Naive thymus-derived CD4-positive, alpha-beta T cell (primary cell): ENCODE data around the gene FAM72B. TPM values are rescaled to one million over a fixed set of nuclear protein-coding genes. Genes with fewer than 3 reads are reported as not detected.
"Not testable (repeated sequence)": the region's sequence is repeated elsewhere in the genome, so short reads cannot be mapped to it uniquely, and the experiment has no call there.

Experiments used
- ATAC-seq: fragments of 150-1000 bp; cut with Tn5 transposase; 2 replicates; pipeline ENCODE4 v1.10.0; 2021; ENCODE audit warnings: mild to moderate bottlenecking, moderate library complexity
- CTCF ChIA-PET: fragments of 350-600 bp; sonication (Branson Sonifier 250); formaldehyde crosslinking; loops from one replicate; lab custom pipeline; 2021; ENCODE audit warnings: antibody characterized with exemption; lab: Charles Lee
- POLR2A ChIA-PET: fragments of 350-600 bp; sonication (Branson Sonifier 250); formaldehyde crosslinking; loops from one replicate; lab custom pipeline; 2021; ENCODE audit warnings: antibody characterized with exemption, inconsistent platforms; lab: Charles Lee
- DNase-seq, 9 donors: peaks; one replicate each; pipeline versions ENCODE4 v3.0.0 to v3.0.0-alpha.2; 2020 to 2022; ENCODE audit warnings: mixed read lengths in 1 of 9
- H3K27ac ChIP-seq: one replicate; pipeline ENCODE4 v1.7.0; 2013; ENCODE audit warnings: mild to moderate bottlenecking, low read depth, low read length, moderate library complexity
- H3K27me3 ChIP-seq, 2 donors: one replicate each; pipeline ENCODE4 v1.7.0; 2013; ENCODE audit warnings: low read length in 2 of 2, mild to moderate bottlenecking in 2 of 2, moderate library complexity in 2 of 2; ENCODE audit not compliant: control insufficient read depth in 2 of 2, insufficient read depth in 2 of 2
- H3K36me3 ChIP-seq, 3 experiments: 1 replicate in 2 of 3; 2 replicates in 1 of 3; pipeline ENCODE4 v1.7.0; 2013; ENCODE audit warnings: low read length in 3 of 3, mild to moderate bottlenecking in 3 of 3, moderate library complexity in 1 of 3; ENCODE audit not compliant: insufficient read depth in 3 of 3, control insufficient read depth in 2 of 3
- H3K4me1 ChIP-seq, 2 donors: one replicate each; pipeline ENCODE4 v1.7.0; 2013; ENCODE audit warnings: low read length in 2 of 2, mild to moderate bottlenecking in 2 of 2, moderate library complexity in 1 of 2; ENCODE audit not compliant: control insufficient read depth in 2 of 2, insufficient read depth in 2 of 2
- H3K4me3 ChIP-seq: 2 replicates; pipeline ENCODE4 v1.7.0; 2013; ENCODE audit warnings: mild to moderate bottlenecking, low read length
- H3K9me3 ChIP-seq, 3 experiments: 1 replicate in 2 of 3; 2 replicates in 1 of 3; pipeline ENCODE4 v1.7.0; 2013; ENCODE audit warnings: low read length in 3 of 3; ENCODE audit not compliant: control insufficient read depth in 2 of 3
- H3K27ac Mint-ChIP-seq, 9 donors: one replicate each; pipeline ENCODE4 v1.8.0; 2020 to 2022; ENCODE audit warnings: mixed read lengths in 9 of 9, mild to moderate bottlenecking in 8 of 9, moderate library complexity in 5 of 9, inconsistent platforms in 2 of 9
- H3K27me3 Mint-ChIP-seq, 5 donors: one replicate each; pipeline ENCODE4 v1.8.0; 2021 to 2022; ENCODE audit warnings: mixed read lengths in 5 of 5, mild to moderate bottlenecking in 1 of 5
- H3K36me3 Mint-ChIP-seq, 5 donors: one replicate each; pipeline ENCODE4 v1.8.0; 2020 to 2022; ENCODE audit warnings: mixed read lengths in 5 of 5, mild to moderate bottlenecking in 3 of 5, inconsistent platforms in 1 of 5
- H3K4me1 Mint-ChIP-seq, 7 donors: one replicate each; pipeline ENCODE4 v1.8.0; 2020 to 2022; ENCODE audit warnings: mixed read lengths in 7 of 7, mild to moderate bottlenecking in 3 of 7, inconsistent platforms in 1 of 7
- H3K4me3 Mint-ChIP-seq, 10 donors: one replicate each; pipeline ENCODE4 v1.8.0; 2020 to 2022; ENCODE audit warnings: mild to moderate bottlenecking in 10 of 10, mixed read lengths in 10 of 10, moderate library complexity in 6 of 10, inconsistent platforms in 2 of 10
- H3K9me3 Mint-ChIP-seq, 11 donors: one replicate each; pipeline ENCODE4 v1.8.0; 2020 to 2022; ENCODE audit warnings: mixed read lengths in 11 of 11, mild to moderate bottlenecking in 4 of 11, inconsistent platforms in 1 of 11, moderate library complexity in 1 of 11
- intact Hi-C, 2 donors: fragments of 100-400 bp; cut with micrococcal nuclease; formaldehyde crosslinking; loops; one replicate each; pipeline ENCODE4 v1.15.1; 2023
- polyA plus RNA-seq, 2 donors: library from polyadenylated mRNA; unstranded; fragments of 300-500 nt; fragmentation: Illumina TruSeq; gene quantifications; one replicate each; pipeline ENCODE4 v1.2.3, GENCODE V29; 2021
- total RNA-seq, 6 experiments: library from RNA in 5 of 6; stranded (reverse) in 5 of 6; gene quantifications; 1 replicate in 5 of 6; 2 replicates in 1 of 6; pipeline ENCODE4 v1.2.3 and lab custom pipeline; 2021 to 2026

Gene FAM72B
- total and polyA plus RNA-seq, 7 experiments from 2014 or later: 0.27 to 14.2 (median 0.53) TPM; not detected in 1

DNA sequence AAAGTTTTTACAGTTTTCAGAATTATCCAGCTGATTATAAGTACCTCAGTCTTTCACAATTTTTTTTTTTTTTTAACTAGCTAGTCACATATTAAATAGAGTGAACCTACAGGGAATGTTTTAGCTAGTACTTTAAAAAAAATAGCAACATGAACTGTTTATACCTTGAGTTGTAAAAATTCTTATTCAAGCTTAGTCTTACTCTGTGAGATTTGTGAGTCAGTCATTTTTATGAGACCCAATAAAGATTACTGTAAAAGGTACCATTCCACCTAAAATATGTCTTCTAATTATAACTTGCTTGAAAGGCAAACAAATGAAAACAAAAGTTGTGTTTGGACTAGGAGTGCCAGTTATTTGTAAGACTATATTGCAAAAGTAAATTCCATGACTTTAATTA, 5.9 kb downstream of the FAM72B start:
- H3K27ac Mint-ChIP-seq, H3K36me3 ChIP-seq, H3K9me3 Mint-ChIP-seq, H3K4me1 Mint-ChIP-seq, H3K27me3 Mint-ChIP-seq, CTCF ChIA-PET, H3K4me3 Mint-ChIP-seq, H3K27me3 ChIP-seq, H3K4me3 ChIP-seq, H3K9me3 ChIP-seq, intact Hi-C loops, ATAC-seq, H3K36me3 Mint-ChIP-seq, H3K27ac ChIP-seq, POLR2A ChIA-PET, H3K4me1 ChIP-seq, DNase-seq: not testable (repeated sequence)

- H3K9me3 ChIP-seq, H3K36me3 Mint-ChIP-seq, H3K4me3 ChIP-seq, intact Hi-C loops, H3K9me3 Mint-ChIP-seq, H3K27ac ChIP-seq, H3K4me1 ChIP-seq, H3K27me3 Mint-ChIP-seq, H3K36me3 ChIP-seq, H3K4me3 Mint-ChIP-seq, POLR2A ChIA-PET, CTCF ChIA-PET, ATAC-seq, DNase-seq, H3K27ac Mint-ChIP-seq, H3K4me1 Mint-ChIP-seq, H3K27me3 ChIP-seq: not testable (repeated sequence)
Observed at GRCh38 chr1:121176649-121177048, 7.5 kb downstream of the FAM72B start.

- POLR2A ChIA-PET, H3K27ac Mint-ChIP-seq, intact Hi-C loops: not testable (repeated sequence)
Observed at GRCh38 chr1:121168152-121168668, 15.9 kb downstream of the FAM72B start.

GRCh38 chr1:121167225-121167738, 16.9 kb downstream of the FAM72B start:
- H3K27me3 Mint-ChIP-seq, H3K9me3 Mint-ChIP-seq, H3K27ac Mint-ChIP-seq, CTCF ChIA-PET, H3K36me3 ChIP-seq, H3K4me3 ChIP-seq, H3K4me3 Mint-ChIP-seq, POLR2A ChIA-PET, H3K9me3 ChIP-seq, H3K4me1 Mint-ChIP-seq, ATAC-seq, intact Hi-C loops, H3K27me3 ChIP-seq, H3K4me1 ChIP-seq, H3K27ac ChIP-seq, DNase-seq, H3K36me3 Mint-ChIP-seq: not testable (repeated sequence)

More at GRCh38 chr1:121168152-121168668, 15.9 kb downstream of the FAM72B start:
- H3K4me1 ChIP-seq, H3K36me3 Mint-ChIP-seq, H3K9me3 ChIP-seq, H3K27ac ChIP-seq, H3K4me3 Mint-ChIP-seq, H3K4me3 ChIP-seq, CTCF ChIA-PET, DNase-seq, H3K4me1 Mint-ChIP-seq, H3K9me3 Mint-ChIP-seq, H3K27me3 Mint-ChIP-seq, H3K36me3 ChIP-seq, H3K27me3 ChIP-seq, ATAC-seq: not testable (repeated sequence)

DNA sequence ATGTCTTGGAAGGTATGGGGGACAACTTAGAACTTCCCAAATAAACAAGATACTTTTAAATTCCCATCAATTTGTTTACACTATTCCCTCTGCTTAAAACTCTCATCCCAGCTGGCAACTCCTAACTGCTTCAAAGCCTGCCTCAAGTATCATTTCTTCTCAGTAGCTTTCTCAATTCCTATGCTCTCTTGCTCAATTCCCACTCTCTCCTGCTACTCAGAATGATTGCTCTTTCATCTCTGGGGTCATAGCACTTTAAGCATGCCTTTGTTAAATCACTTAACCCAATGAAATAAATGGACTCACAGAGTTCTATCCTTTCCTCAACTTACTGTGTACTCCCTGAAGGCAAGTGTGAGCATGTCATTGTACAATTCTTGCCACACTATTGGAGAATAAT, 18.8 kb downstream of the FAM72B start:
- ATAC-seq, H3K27me3 Mint-ChIP-seq, POLR2A ChIA-PET, H3K27me3 ChIP-seq, H3K36me3 ChIP-seq, H3K4me3 ChIP-seq, H3K36me3 Mint-ChIP-seq, CTCF ChIA-PET, H3K4me1 ChIP-seq, H3K27ac ChIP-seq, H3K4me3 Mint-ChIP-seq, H3K4me1 Mint-ChIP-seq, H3K27ac Mint-ChIP-seq, H3K9me3 ChIP-seq, DNase-seq, intact Hi-C loops, H3K9me3 Mint-ChIP-seq: not testable (repeated sequence)

- not testable (repeated sequence) for H3K4me3 ChIP-seq, H3K27me3 Mint-ChIP-seq
Observed at GRCh38 chr1:121163850-121164757, 20.0 kb downstream of the FAM72B start.

More at GRCh38 chr1:121163850-121164757, 20.0 kb downstream of the FAM72B start:
- H3K36me3 Mint-ChIP-seq, H3K4me1 ChIP-seq, intact Hi-C loops, ATAC-seq, H3K9me3 ChIP-seq, H3K4me1 Mint-ChIP-seq, H3K4me3 Mint-ChIP-seq, H3K27ac ChIP-seq, H3K27ac Mint-ChIP-seq, H3K36me3 ChIP-seq, CTCF ChIA-PET, DNase-seq, POLR2A ChIA-PET, H3K9me3 Mint-ChIP-seq, H3K27me3 ChIP-seq: not testable (repeated sequence)
